Smooth muscle cell (in vitro differentiated cells): ENCODE data around the gene UBE2Q1. TPM values are rescaled to one million over a fixed set of nuclear protein-coding genes. Genes with fewer than 3 reads are reported as not detected.

Source experiments
- DNase-seq: peaks from one replicate; lab custom pipeline; 2025; ENCODE audit not compliant: unreplicated experiment; lab: John Stamatoyannopoulos, UW
- H2AFZ ChIP-seq: fragments of 200-600 bp; sonication (generic); 2 replicates; pipeline ENCODE4 v1.6.0; 2016; ENCODE audit warnings: antibody characterized with exemption, low read depth, mild to moderate bottlenecking
- H3F3A ChIP-seq: fragments of 200-600 bp; sonication (generic); 2 replicates; pipeline ENCODE4 v1.6.0; 2017; ENCODE audit warnings: antibody characterized with exemption, low read depth
- H3K27ac ChIP-seq: fragments of 200-600 bp; sonication (generic); 2 replicates; pipeline ENCODE4 v1.5.1; 2016; ENCODE audit warnings: low read depth, mild to moderate bottlenecking
- H3K27me3 ChIP-seq: fragments of 200-600 bp; sonication (generic); 2 replicates; pipeline ENCODE4 v1.6.1; 2016; ENCODE audit warnings: low read depth, mild to moderate bottlenecking
- H3K36me3 ChIP-seq: fragments of 200-600 bp; sonication (generic); 2 replicates; pipeline ENCODE4 v1.5.1; 2016; ENCODE audit warnings: low read depth
- H3K4me1 ChIP-seq: fragments of 200-600 bp; sonication (generic); 2 replicates; pipeline ENCODE4 v1.5.1; 2016; ENCODE audit warnings: low read depth
- H3K4me2 ChIP-seq: fragments of 200-600 bp; sonication (generic); 2 replicates; pipeline ENCODE4 v1.6.0; 2016; ENCODE audit warnings: mild to moderate bottlenecking
- H3K4me3 ChIP-seq: fragments of 200-600 bp; sonication (generic); 2 replicates; pipeline ENCODE4 v1.5.1; 2016; ENCODE audit warnings: mild to moderate bottlenecking
- H3K79me2 ChIP-seq: fragments of 200-600 bp; sonication (generic); 2 replicates; pipeline ENCODE4 v1.6.0; 2016; ENCODE audit warnings: low read depth, mild to moderate bottlenecking
- H3K9ac ChIP-seq: fragments of 200-600 bp; sonication (generic); 2 replicates; pipeline ENCODE4 v1.6.0; 2016; ENCODE audit warnings: low read depth
- H3K9me3 ChIP-seq: fragments of 200-600 bp; sonication (generic); replicated peaks from 2 replicates; pipeline ENCODE4 v1.5.1; 2016; ENCODE audit warnings: low read depth
- H4K20me1 ChIP-seq: fragments of 200-600 bp; sonication (generic); 2 replicates; pipeline ENCODE4 v1.6.0; 2016; ENCODE audit warnings: low read depth
- WGBS: methylation state at CpG from one replicate; pipeline ENCODE4 v1.1.7; 2016; ENCODE audit warnings: low lambda C conversion rate; 5-methylcytosine and 5-hydroxymethylcytosine counted together
- polyA plus RNA-seq: library from polyadenylated mRNA; unstranded; fragments of >200 nt; fragmentation: Nextera tagmentation; extraction: Ambion mirVana; gene quantifications from 2 replicates; pipeline ENCODE4 v1.2.1, GENCODE V29; 2016
- total RNA-seq: library from RNA; depleted of rRNA; stranded (reverse); fragments of >200 nt; gene quantifications from 2 replicates; pipeline ENCODE4 v1.2.3, GENCODE V29; 2014
- TF ChIP-seq, protein P1 (sequence below): fragments of 200-600 bp; sonication (generic); IDR thresholded peaks from 2 replicates; pipeline ENCODE4 v1.5.1; 2017; ENCODE audit warnings: borderline replicate concordance, mild to moderate bottlenecking, antibody characterized with exemption; ENCODE audit not compliant: insufficient read depth, poor library complexity, severe bottlenecking

The UBE2Q1 gene
- total and polyA plus RNA-seq, 2 experiments from 2014 or later, result 15.1 to 37.9 TPM

DNA sequence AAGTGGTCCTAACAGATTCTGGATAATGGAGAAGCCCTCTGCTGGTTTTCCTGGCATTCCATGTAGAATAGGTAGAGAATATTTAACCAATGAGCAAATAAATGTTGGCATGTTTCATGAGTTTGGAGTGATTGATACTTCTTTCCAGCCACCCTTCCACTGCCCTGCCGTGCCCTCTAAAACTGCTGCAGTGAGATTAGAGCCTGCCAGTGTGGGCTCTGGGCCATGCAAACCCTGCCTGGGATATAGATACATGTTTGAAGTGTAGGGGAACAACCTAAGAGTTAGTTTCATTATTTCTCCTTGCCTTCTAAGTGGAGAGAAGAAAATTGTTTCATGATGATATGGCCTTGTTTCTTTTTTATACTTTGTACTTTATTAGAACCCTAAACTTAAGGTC lies 10.4 kb downstream of the UBE2Q1 start:
- Histone ChIP-seq H3K4me2 (no peak overlapping the region), H3K27ac (no peak overlapping the region), H4K20me1 (peaks cover 22% of the 10 kb centered on the region), H3K4me1 (no peaks in the 10 kb centered on the region), H3K79me2 (no peaks in the 10 kb centered on the region), H2AFZ (no peak overlapping the region), H3K36me3 (peaks cover 3% of the 10 kb centered on the region), H3K9ac (no peak overlapping the region), H3K9me3 (no peaks in the 10 kb centered on the region), H3F3A (peaks cover 12% of the 10 kb centered on the region), H3K4me3 (no peak overlapping the region), H3K27me3 (no peaks in the 10 kb centered on the region)
- DNase-seq, result no peak
- TF ChIP-seq, protein P1, sequence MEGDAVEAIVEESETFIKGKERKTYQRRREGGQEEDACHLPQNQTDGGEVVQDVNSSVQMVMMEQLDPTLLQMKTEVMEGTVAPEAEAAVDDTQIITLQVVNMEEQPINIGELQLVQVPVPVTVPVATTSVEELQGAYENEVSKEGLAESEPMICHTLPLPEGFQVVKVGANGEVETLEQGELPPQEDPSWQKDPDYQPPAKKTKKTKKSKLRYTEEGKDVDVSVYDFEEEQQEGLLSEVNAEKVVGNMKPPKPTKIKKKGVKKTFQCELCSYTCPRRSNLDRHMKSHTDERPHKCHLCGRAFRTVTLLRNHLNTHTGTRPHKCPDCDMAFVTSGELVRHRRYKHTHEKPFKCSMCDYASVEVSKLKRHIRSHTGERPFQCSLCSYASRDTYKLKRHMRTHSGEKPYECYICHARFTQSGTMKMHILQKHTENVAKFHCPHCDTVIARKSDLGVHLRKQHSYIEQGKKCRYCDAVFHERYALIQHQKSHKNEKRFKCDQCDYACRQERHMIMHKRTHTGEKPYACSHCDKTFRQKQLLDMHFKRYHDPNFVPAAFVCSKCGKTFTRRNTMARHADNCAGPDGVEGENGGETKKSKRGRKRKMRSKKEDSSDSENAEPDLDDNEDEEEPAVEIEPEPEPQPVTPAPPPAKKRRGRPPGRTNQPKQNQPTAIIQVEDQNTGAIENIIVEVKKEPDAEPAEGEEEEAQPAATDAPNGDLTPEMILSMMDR, result no peak
- WGBS, result 92% methylated on average over 1 of the region's 1 CpG

DNA sequence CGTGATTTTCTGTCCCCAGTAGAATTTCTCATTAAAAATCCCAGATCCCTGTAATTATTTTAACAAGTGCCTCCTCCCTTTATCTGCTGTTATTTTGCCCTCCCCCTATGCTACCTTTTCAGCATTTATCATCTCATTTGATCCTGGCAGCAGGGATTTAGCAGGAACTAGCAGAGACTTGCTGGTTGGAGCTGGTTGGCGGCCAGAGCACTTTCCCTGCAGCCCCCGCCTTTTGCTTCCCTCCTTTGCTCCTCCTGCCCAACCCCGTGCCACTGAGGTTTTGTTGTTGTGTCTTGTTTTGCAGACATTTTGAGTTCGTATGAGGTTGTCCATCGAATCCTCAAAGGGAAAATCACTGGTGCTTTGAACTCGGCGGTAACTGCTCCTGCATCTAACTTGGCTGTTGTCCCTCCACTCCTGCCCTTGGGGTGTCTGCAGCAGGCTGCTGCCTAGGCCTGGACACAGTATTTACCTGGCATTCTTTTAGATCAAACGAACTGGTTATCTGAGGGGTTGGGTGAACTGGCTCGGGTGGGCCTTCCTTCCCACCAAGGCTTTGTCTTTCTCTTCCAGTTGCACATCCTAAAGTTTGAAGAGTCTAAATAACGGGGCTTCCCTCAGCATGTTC lies 11.2 kb downstream of the UBE2Q1 start:
- no peaks in the 10 kb centered on the region for H3K36me3 ChIP-seq
- peaks cover 8% of the 10 kb centered on the region for H3F3A ChIP-seq
- no peak overlapping the region for H3K27ac ChIP-seq
- TF ChIP-seq, protein P1, result no peak
- H3K4me2 ChIP-seq, result no peak overlapping the region
- peaks cover 14% of the 10 kb centered on the region for H4K20me1 ChIP-seq
- no peaks in the 10 kb centered on the region for H3K79me2 ChIP-seq
- H2AFZ ChIP-seq, result no peak overlapping the region
- no peaks in the 10 kb centered on the region for H3K4me1 ChIP-seq
- H3K9me3 ChIP-seq, result no peaks in the 10 kb centered on the region
- H3K9ac ChIP-seq, result no peak overlapping the region
- H3K27me3 ChIP-seq, result peaks cover 5% of the 10 kb centered on the region
- no peak overlapping the region for H3K4me3 ChIP-seq
- DNase-seq, result no peak
- 82% methylated on average over 11 of the region's 11 CpGs for WGBS

DNA sequence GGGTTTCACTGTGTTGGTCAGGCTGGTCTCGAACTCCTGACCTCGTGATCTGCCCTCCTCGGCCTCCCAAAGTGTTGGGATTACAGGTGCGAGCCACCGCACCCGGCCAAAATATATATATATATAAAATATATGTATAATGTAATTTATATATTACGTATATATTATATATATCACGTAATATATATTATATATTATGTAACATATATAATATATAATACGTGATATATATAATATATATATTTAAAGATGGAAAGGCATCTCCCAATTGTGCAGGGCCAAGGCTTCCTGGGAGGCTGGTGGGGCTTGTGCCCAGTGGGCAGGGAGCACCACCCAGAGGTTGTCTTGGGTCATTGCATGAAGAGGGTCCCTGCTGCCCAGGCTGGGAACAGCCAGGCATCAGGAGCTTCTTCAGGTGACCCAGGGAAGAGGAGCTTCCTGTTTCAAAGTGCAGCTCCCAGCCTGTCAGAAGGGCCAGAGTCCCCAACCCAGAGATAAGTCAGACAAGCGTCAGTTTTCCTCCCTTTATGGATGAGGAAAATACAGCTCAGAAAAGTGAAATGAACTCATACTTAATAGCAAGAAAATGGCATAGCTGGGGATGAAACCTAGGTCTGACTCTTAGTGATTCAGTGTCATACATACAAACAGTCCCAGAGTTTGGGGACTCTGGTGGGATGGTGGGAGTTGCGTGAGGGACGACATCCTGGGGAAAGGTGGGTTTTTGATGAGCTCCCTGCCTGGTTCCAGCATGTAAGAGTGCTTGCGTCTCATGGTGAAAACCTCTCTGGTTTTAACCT lies 12.0 kb downstream of the UBE2Q1 start:
- Histone ChIP-seq H3K9ac (no peak overlapping the region), H3F3A (peaks cover 6% of the 10 kb centered on the region), H3K4me1 (no peaks in the 10 kb centered on the region), H2AFZ (no peak overlapping the region), H3K27ac (no peak overlapping the region), H3K4me3 (no peak overlapping the region), H3K79me2 (no peaks in the 10 kb centered on the region), H3K36me3 (no peaks in the 10 kb centered on the region), H3K9me3 (no peaks in the 10 kb centered on the region), H4K20me1 (peaks cover 13% of the 10 kb centered on the region), H3K4me2 (no peak overlapping the region), H3K27me3 (peaks cover 13% of the 10 kb centered on the region)
- 76% methylated on average over 13 of the region's 13 CpGs for WGBS
- DNase-seq, result no peak
- TF ChIP-seq, protein P1, result peak; percentile 75
